Left ventricle myocardium inferior (tissue), 1 donor: ENCODE results near the gene KCTD3. TPM values are rescaled to one million over a fixed set of nuclear protein-coding genes. Genes with fewer than 3 reads are reported as not detected.

Experiments used
- DNase-seq: peaks from one replicate; pipeline ENCODE4 v3.0.0-alpha.2; 2020
- H3K27ac ChIP-seq: fragments of 200-600 bp; replicated peaks from 2 replicates; pipeline ENCODE4 v1.8.0; 2021
- H3K27me3 ChIP-seq: fragments of 200-600 bp; 2 replicates; pipeline ENCODE4 v1.8.0; 2021; ENCODE audit warnings: low read depth
- H3K36me3 ChIP-seq: fragments of 200-600 bp; 2 replicates; pipeline ENCODE4 v1.8.0; 2021
- H3K4me1 ChIP-seq: fragments of 200-600 bp; 2 replicates; pipeline ENCODE4 v1.8.0; 2021
- H3K4me3 ChIP-seq: fragments of 200-600 bp; 2 replicates; pipeline ENCODE4 v1.8.0; 2021; ENCODE audit warnings: mild to moderate bottlenecking, moderate library complexity
- H3K9me3 ChIP-seq: fragments of 200-600 bp; replicated peaks from 2 replicates; pipeline ENCODE4 v1.8.0; 2021
- CTCF ChIP-seq: fragments of 200-600 bp; IDR thresholded peaks from 2 replicates; pipeline ENCODE4 v1.8.0; 2021; ENCODE audit warnings: antibody characterized with exemption, mild to moderate bottlenecking, borderline replicate concordance
- intact Hi-C: fragments of 100-400 bp; cut with micrococcal nuclease; formaldehyde crosslinking; loops from one replicate; pipeline ENCODE4 v1.11.0; 2022
- total RNA-seq: library from RNA; stranded (reverse); fragmentation: NEBNext Ultra II Directional; extraction: Animal tissue kit (Norgen Biotek cat#: 25700); gene quantifications from one replicate; pipeline ENCODE4 v1.2.1, GENCODE V29; 2021
- donor health status: DM: no; HTN: yes; CAD: no; lungs with severe emphysema.

Gene KCTD3
- total RNA-seq, 1 donor from 2014 or later, result 11.2 TPM

- Histone ChIP-seq H3K9me3 (no peaks in the 10 kb centered on the region), H3K27ac (no peak overlapping the region), H3K27me3 (peaks cover 8% of the 10 kb centered on the region), H3K4me1 (no peaks in the 10 kb centered on the region), H3K36me3 (no peaks in the 10 kb centered on the region), H3K4me3 (no peak overlapping the region)
- no peak for TF ChIP-seq CTCF
- no peak for DNase-seq
- intact Hi-C loops, result no loop called here
Measured at GRCh38 chr1:215645861-215646260, 78.8 kb downstream of the KCTD3 start.

GRCh38 chr1:215647738-215648137, 80.6 kb downstream of the KCTD3 start:
- no peak for DNase-seq
- Histone ChIP-seq H3K9me3 (no peaks in the 10 kb centered on the region), H3K4me1 (no peaks in the 10 kb centered on the region), H3K36me3 (no peaks in the 10 kb centered on the region), H3K27me3 (peaks cover 8% of the 10 kb centered on the region), H3K27ac (no peak overlapping the region), H3K4me3 (no peak overlapping the region)
- TF ChIP-seq CTCF, result no peak
- intact Hi-C loops, result no loop called here

- H3K27me3 ChIP-seq, result peaks cover 8% of the 10 kb centered on the region
- no peak for TF ChIP-seq CTCF
- no peaks in the 10 kb centered on the region for H3K36me3 ChIP-seq
- no peak for DNase-seq
- no peak overlapping the region for H3K4me3 ChIP-seq
- no peak overlapping the region for H3K27ac ChIP-seq
- no peaks in the 10 kb centered on the region for H3K9me3 ChIP-seq
- intact Hi-C loops, result no loop called here
- no peaks in the 10 kb centered on the region for H3K4me1 ChIP-seq
Measured at GRCh38 chr1:215648957-215649356, 81.9 kb downstream of the KCTD3 start.

- Histone ChIP-seq H3K4me3 (no peak overlapping the region), H3K9me3 (no peaks in the 10 kb centered on the region), H3K4me1 (no peaks in the 10 kb centered on the region), H3K27ac (no peak overlapping the region), H3K27me3 (peaks cover 8% of the 10 kb centered on the region), H3K36me3 (no peaks in the 10 kb centered on the region)
- no peak for DNase-seq
- no peak for TF ChIP-seq CTCF
- intact Hi-C loops, result no loop called here
Measured at GRCh38 chr1:215650446-215651149, 83.5 kb downstream of the KCTD3 start.

- H3K36me3 ChIP-seq, result no peaks in the 10 kb centered on the region
- peaks cover 8% of the 10 kb centered on the region for H3K27me3 ChIP-seq
- H3K4me1 ChIP-seq, result no peaks in the 10 kb centered on the region
- no peak overlapping the region for H3K4me3 ChIP-seq
- no peak for TF ChIP-seq CTCF
- no peak for DNase-seq
- intact Hi-C loops, result no loop called here
- no peaks in the 10 kb centered on the region for H3K9me3 ChIP-seq
- H3K27ac ChIP-seq, result no peak overlapping the region
Measured at GRCh38 chr1:215651867-215652266, 84.8 kb downstream of the KCTD3 start.
